Fibroblast of skin of abdomen (primary cell): ENCODE results near the gene UBR2.
"Not testable (repeated sequence)": the region's sequence is repeated elsewhere in the genome, so short reads cannot be mapped to it uniquely, and the experiment has no call there.

Experiments used
- DNase-seq: peaks from one replicate; pipeline ENCODE4 v3.0.0-alpha.2; 2013

UBR2 gene

GRCh38 chr6:42555477-42556457 is 8.1 kb upstream of the UBR2 start:
- peak; percentile 41 for DNase-seq

- no peak for DNase-seq
These were observed 7.4 kb upstream of the UBR2 start for GRCh38 chr6:42556462-42556861.

DNA sequence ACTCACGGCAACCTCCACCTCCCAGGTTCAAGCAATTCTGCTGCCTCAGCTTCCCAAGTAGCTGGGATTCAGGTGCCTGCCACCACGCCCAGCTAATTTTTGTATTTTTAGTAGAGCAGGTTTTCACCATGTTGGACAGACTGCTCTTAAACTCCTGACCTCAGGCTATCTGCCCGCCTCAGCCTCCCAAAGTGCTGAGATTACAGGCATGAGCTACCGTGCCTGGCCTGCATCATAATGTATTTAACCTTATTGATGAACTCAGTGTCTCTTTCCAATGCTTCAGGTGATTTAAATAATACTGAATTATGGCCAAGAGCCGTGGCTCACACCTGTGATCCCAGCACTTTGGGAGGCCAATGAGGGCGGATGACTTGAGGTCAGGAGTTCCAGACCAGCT is 4.6 kb upstream of the UBR2 start:
- not testable (repeated sequence) for DNase-seq

GRCh38 chr6:42561986-42562385 is 1.8 kb upstream of the UBR2 start:
- no peak for DNase-seq

DNA sequence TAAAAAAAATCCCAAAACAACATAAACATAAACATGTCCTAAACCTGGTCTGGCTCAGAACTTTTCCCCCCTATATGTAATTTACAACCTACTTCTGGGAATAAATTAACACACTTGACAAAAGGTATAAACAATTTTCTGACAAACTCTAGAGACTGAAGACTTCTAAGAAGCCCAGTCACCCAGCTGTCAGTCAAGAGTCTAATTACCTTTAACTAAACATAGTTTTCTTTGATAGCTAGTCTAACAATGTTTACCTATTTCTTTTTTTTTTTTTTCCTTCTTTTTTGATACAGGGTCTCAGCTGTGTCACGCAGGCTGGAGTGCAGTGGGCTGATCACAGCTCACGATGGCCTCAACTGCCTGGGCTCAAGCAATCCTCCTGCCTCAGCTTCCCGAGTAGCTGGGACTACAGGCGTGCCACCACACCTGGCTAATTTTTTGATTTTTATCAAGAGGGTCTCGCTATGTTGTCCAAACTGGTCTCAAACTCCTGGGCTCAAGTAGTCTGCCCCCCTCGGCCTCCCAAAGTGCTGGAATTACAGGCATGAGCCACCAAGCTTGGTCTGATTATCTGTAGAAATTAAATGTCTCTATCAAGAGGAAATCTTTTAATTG is 932 bp upstream of the UBR2 start:
- no peak for DNase-seq

DNA sequence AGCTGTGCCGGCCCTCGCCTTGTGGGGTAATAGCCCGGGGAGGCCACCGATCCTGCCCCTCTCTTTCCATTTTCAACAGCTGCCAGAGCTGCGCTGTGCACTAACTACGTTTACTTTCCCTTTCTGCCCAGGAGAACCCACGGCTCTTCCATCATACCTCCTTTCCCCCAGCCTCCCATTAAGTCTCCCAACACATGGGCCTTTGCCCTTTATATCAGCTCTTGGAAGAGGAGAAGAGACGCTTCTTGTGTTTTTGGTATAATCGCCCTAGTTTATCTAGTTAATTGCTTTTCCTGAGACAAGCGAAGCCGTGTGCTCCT is 637 bp downstream of the UBR2 start:
- DNase-seq, result no peak

DNA sequence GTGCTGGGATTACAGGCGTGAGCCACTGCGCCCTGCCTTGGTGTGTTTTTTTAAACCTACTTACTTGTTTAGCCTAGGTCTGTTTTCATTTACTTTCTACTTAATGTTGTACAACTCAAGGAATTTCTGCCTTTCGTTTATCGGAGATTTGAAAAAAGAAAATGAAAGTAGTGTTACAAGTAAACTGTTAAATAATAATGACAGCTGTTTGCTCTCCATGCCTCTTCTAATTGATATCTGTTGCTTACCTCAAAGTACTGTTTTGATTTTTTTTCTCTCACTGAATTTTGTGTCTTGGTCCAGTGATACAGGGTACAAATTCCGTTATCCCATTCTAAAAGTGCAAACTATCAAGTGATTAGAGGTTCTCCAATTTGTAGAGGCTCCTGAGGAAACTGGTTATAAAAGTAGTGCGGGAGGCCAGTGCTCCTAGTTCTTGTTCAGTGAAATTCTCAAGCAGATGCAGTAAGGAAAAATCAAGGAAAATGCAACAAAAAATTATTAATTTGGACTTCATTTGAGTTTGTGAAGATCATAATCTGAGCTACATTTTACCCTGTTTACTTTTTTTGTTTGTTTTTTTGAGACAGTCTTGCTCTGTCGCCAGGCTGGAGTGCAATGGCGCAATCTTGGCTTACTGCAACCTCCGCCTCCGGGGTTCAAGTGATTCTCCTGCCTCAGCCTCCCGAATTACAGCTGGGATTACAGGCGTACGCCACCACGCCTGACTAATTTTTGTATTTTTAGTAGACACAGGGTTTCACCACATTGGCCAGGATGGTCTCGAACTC is 2.2 kb downstream of the UBR2 start:
- no peak for DNase-seq

- DNase-seq, result no peak
These were observed 2.9 kb downstream of the UBR2 start for GRCh38 chr6:42566614-42567208.

DNA sequence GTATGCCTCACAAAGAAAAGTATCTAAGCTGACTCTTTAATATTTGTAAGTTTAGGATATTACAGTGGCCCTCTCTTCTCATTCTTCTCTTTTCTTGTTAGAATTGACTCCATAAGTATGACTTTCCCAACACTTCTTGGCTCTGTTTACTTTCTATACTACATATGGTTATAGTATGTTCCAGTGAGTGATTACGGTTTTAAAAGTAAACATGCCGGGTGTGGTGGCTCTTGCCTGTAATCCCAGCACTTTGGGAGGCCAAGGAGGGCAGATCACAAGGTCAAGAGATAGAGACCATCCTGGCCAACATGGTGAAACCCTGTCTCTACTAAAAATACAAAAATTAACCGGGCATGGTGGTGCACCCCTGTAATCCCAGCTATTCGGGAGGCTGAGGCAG is 3.4 kb downstream of the UBR2 start:
- not testable (repeated sequence) for DNase-seq

GRCh38 chr6:42569102-42570028 is 5.5 kb downstream of the UBR2 start:
- DNase-seq, result peak; percentile 97

GRCh38 chr6:42571611-42572342 is 7.9 kb downstream of the UBR2 start:
- DNase-seq, result no peak

DNA sequence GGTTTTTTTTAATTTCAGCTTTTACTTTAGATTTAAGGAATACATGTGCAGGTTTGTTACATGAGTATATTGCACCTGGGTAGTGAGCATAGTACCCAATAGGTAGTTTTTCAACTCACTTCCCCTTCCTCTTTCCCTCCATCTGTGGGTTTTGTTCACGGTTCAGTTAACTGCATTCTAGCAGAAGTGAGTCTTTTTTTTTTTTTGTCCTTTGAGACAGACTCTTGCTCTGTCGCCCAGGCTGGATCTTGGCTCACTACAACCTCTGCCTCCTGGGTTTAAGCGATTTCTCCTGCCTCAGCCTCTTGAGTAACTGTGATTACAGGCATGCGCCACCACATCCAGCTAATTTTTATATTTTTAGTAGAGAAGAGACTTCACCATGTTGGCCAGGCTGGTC is 8.7 kb downstream of the UBR2 start:
- no peak for DNase-seq

- DNase-seq, result not testable (repeated sequence)
These were observed 12.7 kb downstream of the UBR2 start for GRCh38 chr6:42576538-42576937.

DNA sequence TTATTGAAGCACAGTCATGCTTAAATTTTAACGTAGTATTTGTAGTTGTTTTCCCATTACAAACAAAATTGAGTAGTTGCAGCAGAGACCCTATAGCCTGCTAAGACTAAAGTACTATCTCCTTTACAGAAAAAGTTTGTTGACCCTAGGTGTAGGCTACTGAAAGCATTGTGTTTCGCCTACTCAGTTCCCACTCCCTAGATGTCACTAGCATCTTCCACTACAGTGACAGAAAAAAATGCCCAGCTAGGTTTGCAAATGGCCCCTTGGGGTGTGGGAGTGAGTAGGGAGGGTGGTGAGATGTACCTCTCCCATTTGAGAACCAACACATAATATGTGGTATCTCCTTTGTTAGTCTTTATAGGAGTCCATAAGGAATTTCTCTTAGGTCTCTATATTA is 34.5 kb downstream of the UBR2 start:
- DNase-seq, result no peak

DNA sequence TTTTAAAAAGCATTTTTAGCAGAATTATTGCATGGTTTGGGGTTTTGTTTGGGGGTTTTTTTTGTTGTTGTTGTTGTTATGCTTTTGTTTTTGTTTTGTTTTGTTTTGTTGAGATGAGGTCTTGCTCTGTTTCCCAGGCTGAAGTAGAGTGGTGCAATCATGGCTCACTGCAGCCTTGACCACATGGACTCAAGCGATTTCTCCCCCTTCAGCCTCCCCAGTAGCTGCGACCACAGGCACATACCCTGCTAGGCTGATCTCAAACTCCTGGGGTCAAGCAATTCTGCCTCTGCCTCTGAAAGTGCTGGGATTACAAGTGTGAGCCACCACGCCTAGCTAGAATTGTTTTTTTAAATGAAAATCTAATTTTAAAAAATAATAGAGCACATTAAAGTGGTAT is 35.7 kb downstream of the UBR2 start:
- DNase-seq, result no peak

GRCh38 chr6:42604150-42604549 is 40.3 kb downstream of the UBR2 start:
- DNase-seq, result no peak

DNA sequence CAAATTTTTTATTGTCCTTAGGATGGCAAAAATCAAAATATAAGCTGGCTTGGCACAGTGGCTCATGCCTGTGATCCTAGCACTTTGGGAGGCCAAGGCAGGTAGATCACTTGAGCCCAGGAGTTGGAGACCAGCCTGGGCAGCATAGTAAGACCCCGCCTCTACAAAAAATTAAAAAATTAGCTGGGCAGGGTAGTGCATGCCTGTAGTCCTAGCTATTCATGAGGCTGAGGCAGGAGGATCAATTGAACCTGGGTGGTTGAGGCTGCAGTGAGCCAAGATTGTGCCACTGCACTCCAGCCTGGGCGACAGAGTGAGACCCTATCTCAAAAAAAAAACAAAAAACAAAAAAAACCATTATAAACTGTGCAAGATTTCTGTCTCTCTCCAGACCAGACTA is 40.9 kb downstream of the UBR2 start:
- DNase-seq, result not testable (repeated sequence)

GRCh38 chr6:42610416-42610815 is 46.6 kb downstream of the UBR2 start:
- no peak for DNase-seq

DNA sequence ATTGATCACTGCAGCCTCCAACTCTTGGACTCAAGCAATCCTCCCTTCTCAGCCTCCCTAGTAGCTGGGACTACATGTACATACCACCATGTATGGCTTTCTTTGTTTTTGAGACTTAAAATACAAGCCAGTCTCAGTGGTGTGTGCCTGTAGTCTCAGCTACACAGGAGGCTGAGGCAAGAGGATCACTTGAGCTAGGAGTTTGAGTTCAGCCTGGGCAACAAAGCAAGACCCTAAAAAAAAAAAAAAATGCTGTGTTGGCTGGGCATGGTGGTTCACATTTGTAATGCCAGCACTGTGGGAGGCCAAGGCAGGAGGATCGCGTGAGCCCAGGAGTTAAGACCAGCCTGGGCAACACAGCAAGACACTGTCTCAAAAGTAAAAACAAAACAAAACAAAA is 51.7 kb downstream of the UBR2 start:
- no peak for DNase-seq

- DNase-seq, result peak; percentile 20
These were observed 52.9 kb downstream of the UBR2 start for GRCh38 chr6:42616716-42617115.

DNA sequence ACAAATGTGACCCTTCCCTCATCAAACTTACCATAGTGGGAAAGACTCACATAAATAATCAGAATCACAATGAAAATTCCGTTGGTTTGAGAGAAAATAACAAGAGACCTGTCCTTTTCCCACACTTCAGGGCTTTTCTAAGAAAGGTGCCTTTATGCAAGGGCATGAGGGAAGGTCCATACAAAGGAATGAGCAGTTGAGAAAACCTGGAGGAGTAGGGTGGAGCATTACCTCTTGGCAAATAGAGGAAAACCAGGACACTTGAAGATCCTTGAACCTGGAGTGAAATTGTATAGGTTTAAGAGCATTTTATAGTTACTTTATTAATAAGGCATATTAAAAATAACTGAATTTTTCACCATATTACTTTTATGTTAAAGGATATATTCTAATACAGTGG is 54.3 kb downstream of the UBR2 start:
- DNase-seq, result no peak
